Measurements from ENCODE around the gene TMEM181.

The TMEM181 gene

GRCh38 chr6:158565482-158566040 is 5.7 kb downstream of the TMEM181 start:
- DNase-seq, result no peak

- no peak for DNase-seq
Observed at GRCh38 chr6:158566207-158566818, 6.4 kb downstream of the TMEM181 start.

DNA sequence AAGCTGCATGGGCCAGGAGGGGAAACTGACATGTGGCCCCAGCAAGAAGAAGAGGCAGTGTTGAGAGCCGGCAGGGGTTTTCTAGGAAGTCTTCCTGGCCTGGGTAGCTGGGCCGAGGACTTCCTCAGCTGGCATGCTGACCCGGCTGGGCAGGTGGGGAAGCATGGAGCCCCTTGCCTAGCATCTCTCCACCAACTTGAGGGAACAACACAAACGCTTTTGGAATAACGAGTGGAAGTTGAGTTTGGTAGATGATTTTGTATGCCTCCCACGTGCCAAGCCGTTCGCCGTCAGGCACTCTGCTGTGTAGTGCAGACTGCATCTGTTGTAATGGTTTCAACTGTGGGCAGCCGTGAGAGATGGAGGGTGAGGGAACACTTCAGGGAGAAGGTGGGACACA is 7.3 kb downstream of the TMEM181 start:
- DNase-seq, result no peak

- DNase-seq, result no peak
Observed at GRCh38 chr6:158567871-158568401, 8.0 kb downstream of the TMEM181 start.

DNA sequence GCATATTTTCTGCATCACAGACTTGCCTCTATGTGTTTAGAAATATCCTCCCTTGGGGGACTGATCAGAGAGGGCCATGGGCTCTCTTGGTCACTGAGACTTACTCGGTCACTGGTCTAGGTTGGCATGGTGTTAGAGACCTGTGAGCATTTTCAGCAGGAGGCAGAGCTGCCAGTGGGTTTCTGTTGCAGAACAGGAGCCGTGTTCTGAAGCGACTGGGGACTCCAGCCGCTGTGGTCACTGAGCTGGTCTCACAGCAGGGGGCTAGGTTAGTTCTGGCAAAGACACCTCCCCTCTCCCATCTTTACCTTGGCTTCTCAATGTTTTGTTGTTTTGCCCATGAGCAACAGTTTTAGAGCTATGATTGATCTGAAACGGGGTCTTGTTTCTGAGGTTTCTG is 8.7 kb downstream of the TMEM181 start:
- no peak for DNase-seq

- no peak for DNase-seq
Observed at GRCh38 chr6:158569036-158569435, 9.1 kb downstream of the TMEM181 start.

DNA sequence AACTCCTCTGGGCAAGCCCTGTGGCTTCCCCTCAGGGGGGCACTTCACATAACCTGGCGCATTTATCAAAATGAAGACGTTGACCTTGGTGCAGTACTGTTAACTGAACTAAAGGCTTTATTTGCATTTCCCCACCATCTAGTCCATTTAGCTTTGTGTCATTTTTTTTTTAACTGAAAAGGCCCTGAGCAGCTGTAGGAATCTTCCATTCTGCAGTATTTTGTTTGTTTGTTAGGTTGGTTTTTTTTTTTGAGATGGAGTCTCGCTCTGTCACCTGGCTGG is 10.7 kb downstream of the TMEM181 start:
- DNase-seq, result no peak

GRCh38 chr6:158571826-158572652 is 12.1 kb downstream of the TMEM181 start:
- DNase-seq, result no peak

DNA sequence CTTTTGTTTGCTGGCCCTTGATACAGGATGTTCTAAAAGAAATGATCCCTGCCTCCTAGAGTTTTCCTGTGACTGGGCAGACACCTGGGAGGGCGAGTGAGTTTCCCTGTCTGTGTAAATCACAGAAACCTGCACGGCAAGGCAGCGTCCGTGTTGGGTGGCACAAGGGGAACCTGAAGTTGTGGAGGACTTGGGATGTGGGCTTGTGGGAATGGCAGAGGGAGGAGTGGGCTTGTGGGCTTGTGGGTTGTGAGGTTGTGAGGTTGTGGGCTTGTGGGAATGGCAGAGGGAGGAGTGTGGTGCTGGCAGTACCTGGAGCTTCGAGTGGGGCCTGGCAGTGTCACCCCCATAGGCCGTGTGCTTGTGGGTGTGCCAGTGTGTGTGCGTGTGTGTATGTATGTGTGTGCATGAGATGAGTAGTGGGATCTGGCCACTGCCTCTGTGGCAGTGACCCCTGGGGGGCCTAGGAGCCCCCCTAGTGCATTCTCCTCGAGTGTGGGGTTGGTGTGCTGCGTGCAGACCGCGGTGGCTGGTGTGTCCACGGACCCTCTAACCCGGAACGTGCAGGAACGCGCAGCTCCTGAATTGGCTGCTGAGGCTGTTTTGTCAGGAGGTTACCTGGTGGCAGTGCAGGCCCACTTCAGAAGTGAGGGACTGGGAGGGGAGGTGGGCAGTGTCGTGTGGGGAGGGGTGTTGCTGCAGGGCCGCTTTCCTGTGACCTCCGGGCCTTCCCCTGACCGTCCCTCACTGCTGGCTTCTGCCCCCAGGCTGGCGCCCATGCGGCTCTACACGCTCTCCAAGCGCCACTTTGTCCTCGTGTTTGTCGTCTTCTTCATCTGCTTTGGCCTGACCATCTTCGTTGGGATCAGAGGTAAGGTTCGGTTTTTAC is 13.0 kb downstream of the TMEM181 start:
- DNase-seq, result no peak

DNA sequence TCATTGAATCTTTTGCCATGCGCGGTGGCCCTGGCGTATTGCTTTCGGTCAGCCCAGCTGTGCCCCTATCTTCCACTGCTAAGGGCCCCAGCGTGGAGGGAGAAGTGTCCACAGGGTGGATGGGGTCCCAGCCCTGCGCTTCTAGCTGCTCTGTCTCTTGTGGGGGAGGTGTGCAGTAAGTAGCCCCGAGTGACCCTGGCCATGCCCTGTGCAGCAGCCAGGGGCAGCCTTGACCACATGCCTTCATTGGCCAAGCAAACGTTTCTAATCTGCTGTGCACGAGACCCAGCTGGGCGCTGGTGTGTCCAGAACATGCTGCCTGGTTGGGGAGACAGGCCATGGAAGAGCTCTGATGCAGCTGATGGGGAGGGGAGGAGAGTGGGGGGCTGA is 13.6 kb downstream of the TMEM181 start:
- DNase-seq, result no peak

DNA sequence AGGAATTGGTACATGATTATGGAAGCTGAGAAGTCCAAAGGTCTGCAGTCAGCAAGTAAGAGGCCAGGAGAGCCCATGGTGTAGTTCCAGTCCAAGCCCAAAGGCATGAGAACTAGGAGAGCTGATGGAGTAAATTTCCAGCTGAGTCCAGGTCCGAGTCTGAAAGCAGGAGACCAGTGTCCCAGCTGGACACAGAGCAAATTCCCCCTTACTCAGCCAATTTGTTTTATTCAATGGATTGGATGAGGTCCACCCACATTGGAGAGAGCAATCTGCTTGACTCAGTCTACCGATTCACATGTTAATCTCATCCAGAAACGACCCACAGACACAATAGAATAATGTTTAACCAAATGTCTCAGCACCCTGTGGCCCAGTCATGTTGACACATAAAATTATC is 14.9 kb downstream of the TMEM181 start:
- no peak for DNase-seq

DNA sequence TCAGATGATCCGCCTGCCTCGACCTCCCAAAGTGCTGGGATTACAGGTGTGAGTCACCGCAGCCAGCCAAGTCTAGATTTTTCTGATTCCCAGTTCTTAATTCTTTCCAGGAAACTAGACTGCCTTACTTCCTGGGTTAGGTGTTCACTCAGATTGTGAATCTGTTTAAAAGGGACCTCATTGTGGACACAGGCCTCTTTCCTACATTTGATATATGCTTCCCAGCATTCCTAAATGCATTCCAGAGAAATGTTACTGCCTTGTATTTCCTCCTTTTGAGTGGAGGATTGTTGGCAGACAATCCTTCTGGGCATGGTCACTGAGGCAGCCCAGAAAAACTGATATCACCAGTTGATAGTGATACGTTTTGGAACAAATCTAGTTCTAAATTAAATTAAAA is 15.7 kb downstream of the TMEM181 start:
- no peak for DNase-seq

GRCh38 chr6:158584236-158584651 is 24.4 kb downstream of the TMEM181 start:
- DNase-seq, result no peak

DNA sequence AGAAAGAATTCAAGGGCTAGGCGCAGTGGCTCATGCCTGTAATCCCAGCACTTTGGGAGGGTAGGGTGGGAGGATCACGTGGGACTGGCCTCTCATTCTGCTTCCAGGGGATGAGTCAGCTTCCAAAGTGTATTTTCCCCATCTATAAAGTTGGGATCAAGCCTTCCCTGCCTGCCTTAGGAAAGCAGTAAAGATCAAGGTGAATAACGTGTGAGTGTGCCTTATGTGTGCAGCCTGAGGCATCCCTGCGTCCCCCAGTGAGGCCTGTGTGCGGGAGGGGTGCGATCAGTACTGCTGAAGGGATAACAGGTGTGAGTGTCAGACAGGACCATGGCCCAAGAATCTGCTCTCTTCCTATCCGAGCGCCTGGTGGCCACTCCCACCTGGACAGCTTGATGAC is 26.8 kb downstream of the TMEM181 start:
- no peak for DNase-seq

- no peak for DNase-seq
Observed at GRCh38 chr6:158589366-158589765, 29.5 kb downstream of the TMEM181 start.

DNA sequence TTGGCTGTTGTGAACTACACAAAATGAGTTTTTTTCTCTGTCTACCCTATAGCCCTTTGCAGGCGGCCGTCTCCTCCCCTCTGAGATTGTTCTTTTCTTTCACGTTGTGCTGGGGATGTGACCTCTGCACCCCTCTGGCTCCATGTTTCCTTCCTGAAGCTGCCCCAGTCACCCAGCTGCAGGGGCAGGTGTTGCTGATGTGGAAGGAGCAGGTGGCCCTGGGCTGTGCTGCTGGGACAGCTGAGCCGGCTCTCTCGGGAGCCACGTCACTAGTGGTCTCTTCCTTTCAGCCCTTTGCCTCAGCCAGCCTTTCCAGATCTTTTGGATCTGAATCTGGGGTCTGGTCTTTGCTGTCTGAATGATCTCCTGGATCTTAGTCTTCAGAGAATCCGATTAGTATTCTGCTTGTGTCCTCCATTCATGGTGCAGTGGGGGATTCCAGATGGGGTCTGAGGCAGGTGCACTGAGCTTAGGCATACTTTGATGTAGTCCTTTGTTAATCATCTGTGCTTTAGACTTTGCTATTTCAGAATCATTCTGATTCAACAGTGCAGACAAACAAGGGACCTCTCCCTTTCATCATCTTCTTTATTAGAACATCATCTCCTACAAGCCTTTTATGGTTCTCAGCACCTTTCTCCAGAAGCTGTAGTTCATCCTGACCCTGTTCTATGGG is 31.4 kb downstream of the TMEM181 start:
- DNase-seq, result no peak

- no peak for DNase-seq
Observed at GRCh38 chr6:158591810-158592209, 31.9 kb downstream of the TMEM181 start.

DNA sequence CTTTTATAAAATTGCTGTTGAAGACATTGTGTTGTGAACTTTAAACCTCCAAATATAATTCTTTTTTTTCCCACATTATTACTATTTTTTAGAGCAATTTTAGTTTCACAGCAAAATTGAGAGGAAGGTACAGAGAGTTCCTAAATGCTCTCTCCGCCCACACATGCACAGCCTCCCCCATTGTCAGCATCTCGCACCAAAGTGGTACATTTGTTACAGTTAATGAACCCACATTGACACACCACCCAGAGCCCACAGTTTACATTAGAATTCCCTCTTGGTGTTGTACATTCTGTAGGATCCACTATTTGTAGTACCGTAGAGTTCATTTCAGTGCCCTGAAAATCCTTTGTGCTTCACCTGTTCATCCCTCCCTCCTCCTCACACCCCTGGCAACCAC is 33.8 kb downstream of the TMEM181 start:
- no peak for DNase-seq

DNA sequence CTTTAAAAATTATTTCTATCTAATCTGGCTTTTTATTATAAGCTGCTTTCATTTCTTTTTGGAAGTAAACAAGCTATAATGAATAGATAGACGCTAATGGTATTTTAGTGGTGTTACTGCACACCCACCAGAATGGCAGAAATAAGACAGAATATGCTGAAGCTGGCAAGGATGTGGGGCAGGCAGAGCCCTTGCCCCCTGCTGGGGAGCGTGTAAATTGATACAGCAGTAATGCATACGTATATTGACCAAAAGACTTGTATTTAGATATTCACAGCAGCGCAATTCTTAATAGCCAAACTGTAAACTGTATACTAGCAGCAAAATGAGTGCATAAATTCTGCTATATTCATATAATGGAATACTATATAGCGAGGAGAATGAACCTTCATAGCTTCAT is 35.3 kb downstream of the TMEM181 start:
- DNase-seq, result peak in 1 of 2 experiments; percentile 33

DNA sequence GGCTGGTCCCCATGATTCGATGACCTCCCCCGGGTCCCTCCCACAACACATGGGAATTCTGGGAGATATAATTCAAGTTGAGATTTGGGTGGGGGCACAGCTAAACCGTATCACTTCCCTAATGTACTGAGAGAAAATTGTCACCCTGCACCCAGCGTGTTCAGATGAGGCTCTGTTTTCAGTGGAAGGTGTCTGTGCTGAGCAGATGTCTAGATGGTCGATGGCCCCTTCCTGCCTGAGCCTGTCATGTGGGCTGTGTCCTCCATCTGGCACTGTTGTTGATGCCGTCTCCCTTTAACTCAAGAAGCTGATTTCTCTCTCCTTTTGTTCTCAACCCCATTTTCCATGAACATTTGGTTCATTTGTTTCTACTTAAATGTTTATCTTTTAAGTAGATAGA is 37.0 kb downstream of the TMEM181 start:
- DNase-seq, result peak; percentile 95 to 98

GRCh38 chr6:158597565-158597964 is 37.7 kb downstream of the TMEM181 start:
- DNase-seq, result no peak

DNA sequence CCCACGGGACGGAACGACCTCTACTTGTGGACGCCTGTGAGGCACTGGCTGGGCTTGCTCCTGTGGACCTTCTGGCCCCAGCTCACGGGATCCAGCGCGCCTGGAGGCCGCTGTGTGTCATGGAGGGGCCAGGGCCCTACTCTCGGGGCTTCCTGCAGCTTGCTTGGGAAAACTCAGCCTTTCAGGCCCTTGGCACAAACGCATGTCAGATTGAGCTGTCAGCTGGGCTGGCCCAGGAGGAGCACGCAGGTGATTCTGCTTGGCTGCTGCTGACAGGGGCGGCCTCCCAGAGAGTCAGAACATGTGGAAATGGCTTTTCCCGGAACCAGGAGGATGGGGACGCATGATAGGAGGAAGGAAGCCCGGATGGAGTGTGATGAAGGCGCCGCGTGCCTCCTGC is 39.7 kb downstream of the TMEM181 start:
- DNase-seq, result no peak

All from NCI-H524 (cell line).